ENCODE measurements around the gene NEUROD6.

The NEUROD6 gene

GRCh38 chr7:31327071-31327470 is 13.5 kb downstream of the NEUROD6 start:
- DNase-seq: no peak

GRCh38 chr7:31326416-31326815 is 14.1 kb downstream of the NEUROD6 start:
- no peak for DNase-seq

- no peak for DNase-seq
Measured at GRCh38 chr7:31323101-31323500, 17.4 kb downstream of the NEUROD6 start.

DNA sequence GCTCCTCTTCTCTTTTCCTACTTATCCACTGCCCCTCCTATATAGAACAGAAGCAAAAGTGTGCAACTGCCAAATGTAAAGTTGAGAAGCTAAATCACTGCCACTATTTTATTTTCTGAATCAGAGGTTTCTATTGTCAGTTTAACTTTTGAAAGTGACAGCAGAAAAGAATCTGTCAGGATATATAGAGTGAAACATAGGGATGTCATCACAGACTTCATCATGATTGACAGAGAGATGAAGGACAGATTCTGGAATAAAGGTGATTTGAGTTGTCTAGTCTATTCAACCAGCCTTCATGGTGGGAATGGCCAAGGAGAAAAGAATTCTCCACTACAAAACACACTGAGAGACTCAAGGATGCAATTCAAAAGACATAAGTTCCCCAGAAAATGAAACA is 19.9 kb downstream of the NEUROD6 start:
- DNase-seq: no peak

- no peak for DNase-seq
Measured at GRCh38 chr7:31318313-31318712, 22.2 kb downstream of the NEUROD6 start.

DNA sequence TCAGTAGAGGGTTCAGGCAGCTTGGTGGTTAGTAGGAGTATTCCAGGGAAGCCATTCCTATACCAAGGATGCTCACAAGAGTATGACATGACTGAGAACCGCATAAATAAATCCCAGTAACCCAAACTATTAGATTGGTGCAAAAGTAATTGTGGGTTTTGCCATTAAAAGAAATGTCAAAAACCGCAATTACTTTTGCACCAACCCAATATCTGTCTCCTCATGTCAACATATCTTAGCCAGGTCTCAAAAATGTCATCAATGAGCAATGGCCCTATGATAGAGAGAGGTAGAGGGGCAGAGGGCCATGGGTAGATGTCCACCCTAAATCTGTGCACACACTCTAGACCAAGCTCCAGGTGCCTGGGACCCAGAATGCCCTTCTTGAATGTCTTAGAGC is 23.6 kb downstream of the NEUROD6 start:
- DNase-seq: no peak

GRCh38 chr7:31315758-31316157 is 24.8 kb downstream of the NEUROD6 start:
- DNase-seq: no peak

- no peak for DNase-seq
Measured at GRCh38 chr7:31314781-31315180, 25.7 kb downstream of the NEUROD6 start.

GRCh38 chr7:31312889-31313288 is 27.6 kb downstream of the NEUROD6 start:
- DNase-seq: no peak

GRCh38 chr7:31311552-31311951 is 29.0 kb downstream of the NEUROD6 start:
- DNase-seq: no peak

DNA sequence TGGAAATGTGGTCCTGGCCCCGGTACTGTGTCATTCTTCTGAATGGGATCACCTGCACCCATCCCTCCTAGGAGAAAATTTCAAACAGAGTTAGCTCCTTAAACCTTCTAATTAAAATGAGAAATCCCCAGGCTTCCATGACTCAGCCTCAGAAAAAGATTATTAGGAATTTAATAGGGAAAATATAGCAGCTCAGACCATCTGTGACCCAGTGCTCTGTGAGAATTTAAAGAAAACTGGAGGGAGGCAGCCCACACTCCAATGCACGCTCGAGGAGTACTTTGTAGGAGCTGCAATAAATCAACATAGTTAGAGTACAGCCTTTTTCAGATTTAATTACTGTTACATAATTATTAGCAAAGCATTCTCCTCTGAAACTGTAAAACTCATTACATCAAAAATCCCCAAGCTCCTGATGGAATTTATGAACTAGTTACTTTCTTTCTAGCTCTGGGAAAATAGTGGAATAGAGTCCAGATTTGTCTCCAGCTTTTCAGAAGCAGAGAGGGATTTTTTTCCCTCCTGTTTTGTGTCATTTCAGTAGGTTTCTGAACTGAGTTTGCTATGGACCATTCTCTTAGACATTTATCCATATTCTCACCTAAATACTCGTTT is 30.1 kb downstream of the NEUROD6 start:
- no peak for DNase-seq

GRCh38 chr7:31309407-31309806 is 31.1 kb downstream of the NEUROD6 start:
- no peak for DNase-seq

DNA sequence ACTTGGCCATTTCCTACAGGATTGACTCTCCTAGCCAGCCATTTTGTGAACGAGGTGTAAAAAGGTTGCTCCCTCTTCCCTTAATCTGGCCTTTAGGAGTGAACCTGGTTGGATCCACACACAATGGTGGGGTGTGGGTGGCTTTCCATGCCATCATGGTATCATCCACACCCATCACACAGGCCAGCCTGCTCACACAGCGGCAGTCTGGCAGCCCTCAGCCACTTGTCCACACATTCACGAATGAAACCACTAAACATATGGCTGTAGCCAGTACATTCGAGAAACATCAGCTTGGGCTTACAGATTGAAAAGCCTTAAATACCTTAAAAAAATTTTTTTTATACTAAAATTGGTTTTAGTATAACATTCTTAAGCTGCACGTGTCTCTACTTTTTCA is 31.9 kb downstream of the NEUROD6 start:
- no peak for DNase-seq

DNA sequence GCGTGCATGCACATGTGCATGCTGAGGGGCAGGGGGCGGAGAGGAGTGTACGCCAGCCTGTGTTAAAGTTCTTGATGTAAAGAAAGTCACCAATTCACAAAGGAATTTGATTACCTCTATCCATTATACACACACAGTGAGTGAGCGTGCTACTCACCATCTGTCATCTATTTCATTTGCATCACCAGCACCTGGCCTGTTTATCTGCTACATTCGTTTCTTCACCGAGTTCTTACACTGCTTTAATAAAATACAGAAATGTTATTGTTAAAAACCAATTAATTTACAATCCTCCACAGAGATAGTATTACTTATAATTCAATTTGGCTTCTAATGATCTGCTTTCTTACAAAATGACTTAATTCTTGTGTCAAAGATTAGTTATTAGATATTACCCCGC is 32.6 kb downstream of the NEUROD6 start:
- DNase-seq: no peak

GRCh38 chr7:31305260-31305659 is 35.3 kb downstream of the NEUROD6 start:
- DNase-seq: no peak

GRCh38 chr7:31304446-31304845 is 36.1 kb downstream of the NEUROD6 start:
- no peak for DNase-seq

GRCh38 chr7:31302356-31302755 is 38.2 kb downstream of the NEUROD6 start:
- DNase-seq: no peak

GRCh38 chr7:31299336-31299735 is 41.2 kb downstream of the NEUROD6 start:
- no peak for DNase-seq

DNA sequence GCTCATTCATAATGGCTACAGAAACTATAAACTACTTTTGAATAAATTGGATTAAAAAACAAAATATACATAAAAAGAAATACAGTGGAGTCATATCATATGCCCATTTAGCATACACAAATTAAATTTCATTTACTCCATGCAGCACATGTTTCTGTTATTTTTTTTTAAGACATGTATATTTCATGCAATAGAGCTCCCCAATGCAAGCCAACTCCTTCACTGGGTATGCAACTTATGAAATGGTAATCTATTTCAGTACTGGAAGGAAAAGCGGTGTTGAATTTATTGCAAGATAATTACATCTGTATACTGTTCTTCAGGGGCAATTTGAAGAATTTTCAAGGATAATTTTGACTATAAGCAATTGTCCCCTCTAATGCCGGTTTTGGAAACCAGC is 49.9 kb downstream of the NEUROD6 start:
- no peak for DNase-seq

Measured in CD4-positive, alpha-beta T cell treated with Interleukin-12 subunit alpha and Interleukin-12 subunit beta, for 1 hour (primary cell).